GM21381 (cell line): Measurements from ENCODE around the gene NDN.
"Not testable (repeated sequence)": the region's sequence is repeated elsewhere in the genome, so short reads cannot be mapped to it uniquely, and the experiment has no call there.

Source experiments
- ATAC-seq: cut with Tn5 transposase; IDR thresholded peaks from one replicate; pipeline ENCODE4 v1.9.1; 2021; ENCODE audit warnings: mild to moderate bottlenecking, moderate library complexity; ENCODE audit not compliant: unreplicated experiment

Gene NDN, protein sequence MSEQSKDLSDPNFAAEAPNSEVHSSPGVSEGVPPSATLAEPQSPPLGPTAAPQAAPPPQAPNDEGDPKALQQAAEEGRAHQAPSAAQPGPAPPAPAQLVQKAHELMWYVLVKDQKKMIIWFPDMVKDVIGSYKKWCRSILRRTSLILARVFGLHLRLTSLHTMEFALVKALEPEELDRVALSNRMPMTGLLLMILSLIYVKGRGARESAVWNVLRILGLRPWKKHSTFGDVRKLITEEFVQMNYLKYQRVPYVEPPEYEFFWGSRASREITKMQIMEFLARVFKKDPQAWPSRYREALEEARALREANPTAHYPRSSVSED

GRCh38 chr15:23687143-23687470 lies at the start of gene NDN:
Gene NDN, minus strand, starts transcription at chr15:23687305. Its CDS starts 88 bp downstream, at chr15:23687217.
- ATAC-seq: no peak

GRCh38 chr15:23736033-23736673 lies 49.0 kb upstream of the NDN start:
- ATAC-seq: no peak

DNA sequence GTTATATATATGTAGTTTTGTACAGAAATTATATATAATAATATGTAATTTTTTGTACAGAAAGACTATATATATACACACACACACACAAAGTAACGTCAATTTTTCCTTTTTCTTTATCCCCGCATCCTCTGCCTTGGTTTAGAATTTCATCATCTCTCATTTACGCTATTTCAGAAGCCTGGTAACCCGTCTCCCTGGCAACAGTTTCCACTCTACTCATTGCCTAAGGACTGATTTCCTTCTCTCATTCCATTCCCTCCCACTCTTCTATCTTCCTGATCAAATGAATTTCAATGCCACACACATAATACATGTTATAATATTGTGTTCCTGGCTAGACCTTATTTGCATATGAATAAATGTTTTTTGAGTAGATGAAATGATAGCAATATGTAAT lies 47.8 kb upstream of the NDN start:
- no peak for ATAC-seq

DNA sequence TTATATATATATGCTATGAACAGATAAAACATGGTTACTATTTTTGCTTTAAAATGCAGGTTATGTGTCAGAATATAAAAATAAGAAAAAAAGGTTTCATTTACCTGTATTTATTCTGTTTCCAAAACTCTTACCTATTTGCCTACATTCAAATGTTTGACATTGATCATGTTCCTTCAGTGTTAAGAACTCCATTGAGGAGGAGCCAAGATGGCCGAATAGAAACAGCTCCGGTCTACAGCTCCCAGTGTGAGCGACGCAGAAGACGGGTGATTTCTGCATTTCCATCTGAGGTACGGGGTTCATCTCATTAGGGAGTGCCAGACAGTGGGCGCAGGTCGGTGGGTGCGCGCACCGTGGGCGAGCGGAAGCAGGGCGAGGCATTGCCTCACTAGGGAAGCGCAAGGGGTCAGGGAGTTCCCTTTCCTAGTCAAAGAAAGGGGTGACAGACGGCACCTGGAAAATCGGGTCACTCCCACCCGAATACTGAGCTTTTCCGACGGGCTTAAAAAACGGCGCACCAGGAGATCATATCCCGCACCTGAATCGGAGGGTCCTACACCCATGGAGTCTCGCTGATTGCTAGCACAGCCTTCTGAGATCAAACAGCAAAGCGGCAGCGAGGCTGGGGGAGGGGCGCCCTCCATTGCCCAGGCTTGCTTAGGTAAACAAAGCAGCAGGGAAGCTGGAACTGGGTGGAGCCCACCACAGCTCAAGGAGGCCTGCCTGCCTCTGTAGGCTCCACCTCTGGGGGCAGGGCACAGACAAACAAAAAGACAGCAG lies 27.0 kb upstream of the NDN start:
- not testable (repeated sequence) for ATAC-seq

GRCh38 chr15:23708332-23708731 lies 21.2 kb upstream of the NDN start:
- ATAC-seq: no peak

GRCh38 chr15:23695282-23695681 lies 8.2 kb upstream of the NDN start:
- no peak for ATAC-seq

GRCh38 chr15:23694592-23694991 lies 7.5 kb upstream of the NDN start:
- ATAC-seq: no peak

DNA sequence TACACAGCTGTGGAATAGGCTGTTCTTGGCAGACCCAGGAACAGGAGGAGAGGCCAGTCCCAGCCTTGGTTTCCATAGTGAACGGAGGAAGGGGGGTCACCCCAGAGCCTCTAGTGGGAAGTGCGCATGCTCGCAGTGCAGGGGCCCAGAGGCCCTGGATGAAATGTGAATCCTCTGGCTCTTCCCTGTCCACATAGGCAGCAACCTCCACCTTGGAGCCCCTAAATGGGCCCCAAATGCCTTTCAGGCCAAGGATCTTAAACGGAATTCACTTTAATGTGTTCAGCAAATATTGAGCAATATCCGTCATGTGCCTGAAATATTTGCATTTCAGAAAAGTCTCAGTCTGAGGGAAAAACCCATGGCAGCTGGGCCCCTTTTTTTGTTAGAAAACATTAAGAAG lies 3.3 kb upstream of the NDN start:
- no peak for ATAC-seq

DNA sequence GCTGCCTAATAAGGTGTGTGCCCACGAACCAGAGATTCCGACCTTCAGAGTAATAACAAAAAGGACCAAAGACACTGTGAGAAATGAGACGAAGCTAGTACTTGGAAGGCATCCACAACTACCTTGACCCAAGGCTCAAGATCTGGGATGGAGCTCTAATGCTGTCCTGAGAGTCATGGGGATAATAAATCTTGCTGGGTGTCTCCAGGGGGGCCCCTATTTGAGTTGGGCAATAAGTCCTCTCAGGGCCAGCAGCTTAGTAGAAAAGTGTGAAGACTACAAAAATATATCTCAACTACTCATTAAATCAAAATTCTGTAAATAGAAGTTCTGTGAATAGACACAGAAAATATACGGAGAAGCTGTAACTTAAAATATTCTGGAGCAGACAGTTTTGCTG lies 2.9 kb upstream of the NDN start:
- no peak for ATAC-seq

DNA sequence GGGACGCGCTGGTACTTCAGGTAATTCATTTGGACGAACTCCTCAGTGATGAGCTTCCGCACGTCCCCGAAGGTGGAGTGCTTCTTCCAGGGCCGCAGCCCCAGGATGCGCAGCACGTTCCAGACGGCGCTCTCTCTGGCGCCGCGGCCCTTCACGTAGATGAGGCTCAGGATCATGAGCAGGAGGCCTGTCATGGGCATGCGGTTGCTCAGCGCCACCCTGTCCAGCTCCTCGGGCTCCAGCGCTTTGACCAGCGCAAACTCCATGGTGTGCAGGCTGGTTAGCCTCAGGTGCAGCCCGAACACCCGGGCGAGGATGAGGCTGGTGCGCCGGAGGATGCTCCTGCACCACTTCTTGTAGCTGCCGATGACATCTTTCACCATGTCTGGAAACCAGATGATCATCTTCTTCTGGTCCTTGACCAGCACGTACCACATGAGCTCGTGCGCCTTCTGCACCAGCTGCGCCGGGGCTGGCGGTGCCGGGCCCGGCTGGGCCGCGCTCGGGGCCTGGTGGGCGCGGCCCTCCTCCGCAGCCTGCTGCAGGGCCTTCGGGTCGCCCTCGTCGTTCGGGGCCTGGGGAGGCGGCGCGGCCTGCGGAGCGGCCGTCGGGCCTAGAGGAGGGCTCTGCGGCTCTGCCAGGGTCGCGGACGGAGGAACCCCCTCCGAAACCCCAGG lies 501 bp downstream of the NDN start:
- no peak for ATAC-seq

GRCh38 chr15:23671481-23671880 lies 15.6 kb downstream of the NDN start:
- no peak for ATAC-seq

- ATAC-seq: no peak
These were observed 16.1 kb downstream of the NDN start for GRCh38 chr15:23670970-23671369.

DNA sequence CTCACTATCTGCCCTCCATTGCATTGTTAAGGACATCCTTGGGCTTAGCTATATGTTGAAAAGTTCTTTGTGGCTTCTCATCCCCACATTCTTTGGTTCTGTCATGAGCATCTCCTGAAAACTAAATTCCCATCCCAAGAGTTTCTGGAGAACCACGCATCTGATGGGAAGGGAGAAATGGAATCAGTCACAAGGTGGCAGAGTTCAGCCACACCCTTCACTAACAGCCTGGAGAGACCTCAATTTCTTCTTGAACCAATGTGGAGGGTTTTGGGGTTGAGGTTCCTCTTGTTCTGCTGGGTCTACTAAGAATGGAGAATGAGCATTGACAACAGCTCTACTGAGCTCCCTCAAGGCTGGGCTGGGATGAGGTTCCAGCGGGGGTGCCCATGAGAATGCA lies 23.9 kb downstream of the NDN start:
- no peak for ATAC-seq

GRCh38 chr15:23648920-23649515 lies 38.1 kb downstream of the NDN start:
- ATAC-seq: no peak

DNA sequence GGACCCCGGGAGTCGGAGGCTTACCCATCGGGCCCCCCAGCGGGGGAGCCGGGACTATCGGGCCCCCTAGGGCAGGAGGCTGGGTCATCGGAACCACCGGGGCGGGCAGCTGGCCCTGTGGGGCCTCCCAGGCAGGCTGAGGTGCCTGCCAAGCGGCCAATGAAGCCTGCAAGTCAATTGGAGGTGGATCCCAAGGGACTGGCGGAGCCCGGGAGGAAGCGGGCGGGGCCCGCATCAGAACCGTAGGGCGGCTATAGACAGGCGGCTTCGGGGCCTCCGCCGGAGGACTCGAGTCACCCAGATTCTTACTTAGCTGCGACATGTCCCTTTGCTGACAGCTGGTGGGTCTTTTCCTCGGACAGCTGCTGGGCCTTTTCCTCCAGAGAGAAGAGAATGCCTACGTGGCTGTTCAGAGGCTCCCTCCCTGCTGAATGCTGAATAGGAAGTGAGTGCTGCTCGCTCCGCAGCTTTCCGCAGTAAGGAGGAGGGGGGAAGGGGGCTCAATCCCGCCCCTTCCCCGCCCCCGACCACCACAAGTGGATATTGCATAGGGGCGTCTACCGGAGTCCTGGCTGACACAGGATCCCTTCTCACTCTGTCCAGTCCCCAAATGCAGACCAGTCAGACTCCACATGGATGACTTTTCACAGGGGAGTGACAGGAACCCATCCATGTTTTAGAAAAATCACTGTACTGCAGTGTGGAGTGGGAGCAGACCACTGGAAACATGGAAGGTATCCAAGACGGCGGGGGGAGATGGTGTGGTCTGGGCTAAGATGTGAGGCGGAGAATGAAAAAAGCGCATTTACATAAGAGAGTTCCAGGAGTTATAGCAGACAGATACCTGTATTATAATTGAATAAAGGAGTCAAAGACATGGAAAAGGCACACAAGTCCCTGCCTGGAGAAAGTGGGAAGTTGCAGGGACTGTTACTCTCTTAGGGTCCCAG lies 39.4 kb downstream of the NDN start, which contains the start of gene MAGEL2:
MAGEL2 (minus strand) TSS at position 447 of the 950 bp plus-strand sequence; CDS start at position 322, 125 bp downstream.
- ATAC-seq: no peak

- no peak for ATAC-seq
These were observed 40.2 kb downstream of the NDN start for GRCh38 chr15:23647001-23647295.

GRCh38 chr15:23646165-23647000 lies 40.7 kb downstream of the NDN start:
- ATAC-seq: no peak

DNA sequence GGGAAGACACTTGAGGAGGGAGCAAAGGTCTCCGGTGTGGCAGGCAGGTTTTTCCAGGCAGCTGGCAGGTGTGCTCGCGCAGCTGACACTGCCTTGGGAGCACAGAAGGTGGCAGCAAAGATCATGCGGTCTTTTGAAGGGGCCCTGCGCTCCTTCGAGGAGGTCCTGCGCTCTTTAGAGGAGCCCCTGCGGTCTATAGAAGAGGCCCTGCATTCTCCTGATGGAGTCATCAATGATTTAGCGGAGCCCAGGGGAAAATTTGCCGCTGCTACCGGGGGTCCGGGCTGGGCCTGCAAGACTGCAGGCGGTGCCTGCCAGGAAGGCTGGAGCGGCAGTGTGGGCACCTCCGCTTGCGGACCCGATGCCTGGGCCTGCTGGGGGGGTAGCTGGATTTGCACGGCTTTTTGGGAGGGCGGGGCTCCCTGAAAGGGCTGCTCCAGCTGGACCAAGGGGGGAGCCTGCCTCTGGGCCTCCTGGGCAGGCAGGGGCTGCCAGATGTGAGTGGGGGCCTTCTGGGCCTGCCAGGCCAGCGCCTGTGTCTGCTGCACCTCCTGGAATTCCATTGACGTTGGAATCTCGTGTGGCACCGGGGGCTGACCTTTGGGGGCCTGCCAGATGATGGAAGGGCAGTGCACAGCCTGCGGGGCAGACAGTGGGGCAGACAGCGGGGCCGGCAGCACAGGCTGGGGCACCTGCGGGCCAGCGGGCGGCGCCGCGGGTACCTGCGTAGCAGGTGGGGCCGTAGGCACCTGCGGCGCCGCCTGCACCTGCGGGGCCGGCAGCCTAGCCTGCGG lies 41.5 kb downstream of the NDN start:
- no peak for ATAC-seq
